OCI-LY1 (cell line): Measurements from ENCODE around the gene WIPF2.

Source experiments
- H2AFZ ChIP-seq: fragments of 200-600 bp; sonication (generic), shearing (Covaris generic); 2 replicates; pipeline ENCODE4 v1.6.0; 2014; ENCODE audit warnings: antibody characterized with exemption, mild to moderate bottlenecking, low read length
- H3F3A ChIP-seq: fragments of 200-600 bp; sonication (generic), shearing (Covaris generic); 2 replicates; pipeline ENCODE4 v1.6.0; 2014; ENCODE audit warnings: mild to moderate bottlenecking, antibody characterized with exemption, low read length, moderate library complexity; ENCODE audit not compliant: insufficient read depth
- H3K27ac ChIP-seq: fragments of 200-600 bp; sonication (generic); 2 replicates; pipeline ENCODE4 v1.5.1; 2014; ENCODE audit warnings: low read length, mixed run types, mild to moderate bottlenecking, low read depth; ENCODE audit not compliant: poor library complexity, severe bottlenecking
- H3K27me3 ChIP-seq: fragments of 200-600 bp; sonication (generic); 2 replicates; pipeline ENCODE4 v1.6.0; 2014; ENCODE audit warnings: antibody characterized with exemption, mild to moderate bottlenecking, low read length, moderate library complexity; ENCODE audit not compliant: insufficient read depth
- H3K36me3 ChIP-seq: fragments of 200-600 bp; sonication (generic); 2 replicates; pipeline ENCODE4 v1.6.1; 2014; ENCODE audit warnings: mild to moderate bottlenecking, antibody characterized with exemption, low read length, moderate library complexity, mixed read lengths; ENCODE audit not compliant: insufficient read depth
- H3K4me1 ChIP-seq: fragments of 200-600 bp; sonication (generic); 2 replicates; pipeline ENCODE4 v1.5.1; 2014; ENCODE audit warnings: mild to moderate bottlenecking, low read length, moderate library complexity; ENCODE audit not compliant: insufficient read depth, severe bottlenecking
- H3K4me2 ChIP-seq: fragments of 200-600 bp; sonication (generic), shearing (Covaris generic); 2 replicates; pipeline ENCODE4 v1.6.1; 2014; ENCODE audit warnings: low read length
- H3K4me3 ChIP-seq: fragments of 200-600 bp; sonication (generic); 2 replicates; pipeline ENCODE4 v1.5.1; 2014; ENCODE audit warnings: low read length, low read depth, mild to moderate bottlenecking, mixed read lengths; ENCODE audit not compliant: poor library complexity, severe bottlenecking
- H3K79me2 ChIP-seq: fragments of 200-600 bp; shearing (Covaris generic); 2 replicates; pipeline ENCODE4 v1.6.1; 2016; ENCODE audit warnings: mixed run types, low read length, mixed read lengths; ENCODE audit not compliant: insufficient read depth
- H3K9ac ChIP-seq: fragments of 200-600 bp; sonication (generic), shearing (Covaris generic); 2 replicates; pipeline ENCODE4 v1.6.1; 2014; ENCODE audit warnings: mild to moderate bottlenecking, low read length, mixed read lengths
- H3K9me2 ChIP-seq: fragments of 200-600 bp; sonication (generic), shearing (Covaris generic); 2 replicates; pipeline ENCODE4 v1.6.1; 2014; ENCODE audit warnings: low read depth, mild to moderate bottlenecking, low read length, mixed read lengths
- H3K9me3 ChIP-seq: fragments of 200-600 bp; shearing (Covaris generic); 2 replicates; pipeline ENCODE4 v1.6.1; 2014; ENCODE audit warnings: low read length, mixed read lengths
- H4K20me1 ChIP-seq: fragments of 200-600 bp; sonication (generic), shearing (Covaris generic); 2 replicates; pipeline ENCODE4 v1.6.0; 2016; ENCODE audit warnings: mild to moderate bottlenecking, low read length; ENCODE audit not compliant: insufficient read depth
- EZH2 ChIP-seq: fragments of 200-600 bp; sonication (generic), shearing (Covaris generic); IDR thresholded peaks from 2 replicates; pipeline ENCODE4 v1.8.0; 2017; ENCODE audit warnings: borderline replicate concordance, mixed run types, mild to moderate bottlenecking, antibody characterized with exemption, low read length, moderate library complexity, mixed read lengths
- TF ChIP-seq, protein P1 (sequence below): fragments of 200-600 bp; sonication (generic), shearing (Covaris generic); IDR thresholded peaks from 2 replicates; pipeline ENCODE4 v1.5.1; 2017; ENCODE audit warnings: mild to moderate bottlenecking, antibody characterized with exemption, low read length, moderate library complexity, mixed read lengths

The WIPF2 gene

DNA sequence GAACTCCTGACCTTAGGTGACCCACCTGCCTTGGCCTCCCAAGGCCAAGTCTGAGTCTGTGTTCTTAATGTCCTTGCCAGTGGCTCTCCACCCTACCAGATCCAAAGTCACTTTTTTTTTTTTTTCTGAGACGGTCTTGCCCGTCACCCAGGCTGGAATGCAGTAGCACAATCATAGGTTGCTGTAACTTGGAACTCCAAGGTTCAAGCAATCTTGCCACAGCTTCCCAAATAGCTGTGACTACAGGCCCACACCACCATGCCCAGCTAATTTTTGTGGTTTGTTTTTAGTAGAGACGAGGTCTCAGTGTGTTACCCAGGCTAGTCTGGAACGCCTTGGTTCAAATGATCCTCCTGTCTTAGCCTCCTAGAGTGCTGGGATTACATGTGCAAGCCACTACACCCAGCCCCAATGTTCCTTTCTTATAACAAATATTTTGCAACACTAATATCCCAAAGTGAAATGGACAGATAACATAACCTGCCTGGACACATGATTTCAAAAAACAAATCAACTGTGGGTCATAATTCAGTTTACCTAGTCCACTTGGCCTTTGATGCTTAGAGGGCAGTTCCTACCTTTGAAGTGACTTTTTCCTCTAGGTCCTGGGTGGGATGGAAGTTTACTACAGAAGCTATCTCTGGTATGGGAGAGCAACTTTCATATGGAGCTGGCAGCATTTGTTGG lies 45.9 kb upstream of the WIPF2 start:
- Histone ChIP-seq H2AFZ (no peak overlapping the region), H3K4me2 (no peak overlapping the region), H3K27ac (no peak overlapping the region), H3K4me1 (peaks cover 14% of the 10 kb centered on the region), H3K9me3 (no peaks in the 10 kb centered on the region), H3K27me3 (no peaks in the 10 kb centered on the region; the same call in 1 of the 2 replicates), H3K9me2 (no peaks in the 10 kb centered on the region), H3K79me2 (no peaks in the 10 kb centered on the region), H4K20me1 (no peaks in the 10 kb centered on the region), H3K36me3 (peaks cover 57% of the 10 kb centered on the region), H3K4me3 (no peak overlapping the region), H3F3A (no peaks in the 10 kb centered on the region), H3K9ac (no peak overlapping the region)
- TF ChIP-seq EZH2: no peak
- TF ChIP-seq, protein P1, sequence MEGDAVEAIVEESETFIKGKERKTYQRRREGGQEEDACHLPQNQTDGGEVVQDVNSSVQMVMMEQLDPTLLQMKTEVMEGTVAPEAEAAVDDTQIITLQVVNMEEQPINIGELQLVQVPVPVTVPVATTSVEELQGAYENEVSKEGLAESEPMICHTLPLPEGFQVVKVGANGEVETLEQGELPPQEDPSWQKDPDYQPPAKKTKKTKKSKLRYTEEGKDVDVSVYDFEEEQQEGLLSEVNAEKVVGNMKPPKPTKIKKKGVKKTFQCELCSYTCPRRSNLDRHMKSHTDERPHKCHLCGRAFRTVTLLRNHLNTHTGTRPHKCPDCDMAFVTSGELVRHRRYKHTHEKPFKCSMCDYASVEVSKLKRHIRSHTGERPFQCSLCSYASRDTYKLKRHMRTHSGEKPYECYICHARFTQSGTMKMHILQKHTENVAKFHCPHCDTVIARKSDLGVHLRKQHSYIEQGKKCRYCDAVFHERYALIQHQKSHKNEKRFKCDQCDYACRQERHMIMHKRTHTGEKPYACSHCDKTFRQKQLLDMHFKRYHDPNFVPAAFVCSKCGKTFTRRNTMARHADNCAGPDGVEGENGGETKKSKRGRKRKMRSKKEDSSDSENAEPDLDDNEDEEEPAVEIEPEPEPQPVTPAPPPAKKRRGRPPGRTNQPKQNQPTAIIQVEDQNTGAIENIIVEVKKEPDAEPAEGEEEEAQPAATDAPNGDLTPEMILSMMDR: no peak

GRCh38 chr17:40173778-40174135 lies 45.3 kb upstream of the WIPF2 start:
- Histone ChIP-seq H3K4me1 (peaks cover 15% of the 10 kb centered on the region), H3K4me2 (no peak overlapping the region), H3F3A (no peaks in the 10 kb centered on the region), H3K27me3 (no peaks in the 10 kb centered on the region; the same call in 1 of the 2 replicates), H3K27ac (no peak overlapping the region), H3K79me2 (no peaks in the 10 kb centered on the region), H3K9me3 (no peaks in the 10 kb centered on the region), H2AFZ (no peak overlapping the region), H3K9me2 (no peaks in the 10 kb centered on the region), H3K4me3 (no peak overlapping the region), H4K20me1 (no peaks in the 10 kb centered on the region), H3K9ac (no peak overlapping the region), H3K36me3 (peaks cover 53% of the 10 kb centered on the region)
- TF ChIP-seq, protein P1: no peak
- no peak for TF ChIP-seq EZH2

DNA sequence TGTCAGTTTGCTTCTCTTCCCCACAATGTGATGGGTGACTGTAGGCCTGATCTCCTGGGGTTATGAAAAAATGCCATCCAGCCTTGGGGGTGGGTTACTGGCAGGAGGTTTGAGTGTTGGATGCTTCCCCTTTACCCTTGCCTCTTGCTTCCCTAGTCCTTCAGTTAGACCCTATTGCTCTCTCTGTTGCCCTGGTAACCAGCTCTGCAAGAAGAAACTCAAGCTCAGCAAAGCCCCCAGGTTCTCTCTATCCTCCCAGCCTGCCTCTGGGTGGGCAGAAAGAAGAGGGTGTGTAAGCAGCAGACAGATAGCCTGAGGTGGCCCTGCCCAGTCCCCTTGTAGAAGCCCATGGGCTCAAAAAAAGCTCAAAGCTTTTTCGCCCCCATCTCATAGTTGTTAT lies 44.6 kb upstream of the WIPF2 start:
- Histone ChIP-seq H3F3A (no peaks in the 10 kb centered on the region), H3K27me3 (no peaks in the 10 kb centered on the region; the same call in 1 of the 2 replicates), H3K9ac (no peak overlapping the region), H3K9me2 (no peaks in the 10 kb centered on the region), H3K4me2 (no peak overlapping the region), H4K20me1 (no peaks in the 10 kb centered on the region), H3K9me3 (no peaks in the 10 kb centered on the region), H3K4me3 (no peak overlapping the region), H2AFZ (no peak overlapping the region), H3K4me1 (peaks cover 15% of the 10 kb centered on the region), H3K36me3 (peaks cover 46% of the 10 kb centered on the region), H3K79me2 (no peaks in the 10 kb centered on the region), H3K27ac (no peak overlapping the region)
- no peak for TF ChIP-seq EZH2
- TF ChIP-seq, protein P1: no peak
